ENCODE measurements around the gene ST6GALNAC6.

DNA sequence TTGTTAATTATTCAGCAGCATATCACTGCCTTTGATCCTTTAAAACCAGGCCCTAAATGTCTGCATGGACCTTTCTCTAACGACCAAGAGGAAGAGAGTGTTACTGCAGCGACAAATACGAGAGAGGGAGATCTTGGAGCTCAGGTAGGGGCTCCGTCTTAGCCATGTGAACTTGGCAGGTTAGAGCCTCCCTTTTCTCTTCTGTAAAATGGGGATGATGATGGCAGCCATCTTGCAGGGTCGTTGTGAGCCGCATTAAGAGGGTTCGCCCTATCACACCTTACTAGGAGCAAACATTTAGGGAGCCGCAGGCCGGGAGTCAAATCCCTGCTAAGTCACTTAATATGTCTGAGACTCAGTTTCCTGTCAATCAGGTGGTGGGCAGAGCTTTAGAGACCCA is 46.6 kb downstream of the ST6GALNAC6 start:
- TF ChIP-seq POLR2A (IDR thresholded peaks at IDR 0.05; ENCODE audit: low read length): no peak
- TF ChIP-seq GATA1 (IDR thresholded peaks at IDR 0.05; ENCODE audit: low read depth, low read length): no peak

All from erythroblast (primary cell).